BE2C (cell line): ENCODE results near the gene OR4K5.
A peak's percentile ranks its signal among the peaks of the same experiment; 100 is the strongest.
"Not testable (repeated sequence)": the region's sequence is repeated elsewhere in the genome, so short reads cannot be mapped to it uniquely, and the experiment has no call there.

Source experiments
- DNase-seq: peaks from one replicate; pipeline ENCODE4 v3.0.0-alpha.2; 2020
- H3K27me3 ChIP-seq: fragments of 250-450 bp; sonication (Bioruptor Pico); 2 replicates; pipeline ENCODE4 v1.5.1; 2020; ENCODE audit warnings: mild to moderate bottlenecking
- H3K36me3 ChIP-seq: fragments of 250-450 bp; sonication (Bioruptor Pico); 2 replicates; pipeline ENCODE4 v1.5.1; 2020; ENCODE audit warnings: mild to moderate bottlenecking
- H3K4me1 ChIP-seq: fragments of 250-450 bp; sonication (Bioruptor Pico); 2 replicates; pipeline ENCODE4 v1.5.1; 2020
- H3K4me3 ChIP-seq: 2 replicates; pipeline ENCODE4 v1.5.1; 2011; ENCODE audit warnings: low read depth, low read length
- H3K9me3 ChIP-seq: fragments of 250-450 bp; sonication (Bioruptor Pico); 2 replicates; pipeline ENCODE4 v1.5.1; 2020
- TF ChIP-seq, protein P1 (sequence below): IDR thresholded peaks from 2 replicates; pipeline ENCODE4 v1.5.1; 2012; ENCODE audit warnings: mild to moderate bottlenecking, low read depth, low read length

Gene OR4K5

GRCh38 chr14:19918553-19919264, 1.7 kb upstream of the OR4K5 start:
- Histone ChIP-seq H3K4me3 (no peak overlapping the region), H3K4me1 (no peaks in the 10 kb centered on the region), H3K9me3 (no peaks in the 10 kb centered on the region), H3K36me3 (no peaks in the 10 kb centered on the region), H3K27me3 (no peaks in the 10 kb centered on the region)
- no peak for DNase-seq
- TF ChIP-seq, protein P1, sequence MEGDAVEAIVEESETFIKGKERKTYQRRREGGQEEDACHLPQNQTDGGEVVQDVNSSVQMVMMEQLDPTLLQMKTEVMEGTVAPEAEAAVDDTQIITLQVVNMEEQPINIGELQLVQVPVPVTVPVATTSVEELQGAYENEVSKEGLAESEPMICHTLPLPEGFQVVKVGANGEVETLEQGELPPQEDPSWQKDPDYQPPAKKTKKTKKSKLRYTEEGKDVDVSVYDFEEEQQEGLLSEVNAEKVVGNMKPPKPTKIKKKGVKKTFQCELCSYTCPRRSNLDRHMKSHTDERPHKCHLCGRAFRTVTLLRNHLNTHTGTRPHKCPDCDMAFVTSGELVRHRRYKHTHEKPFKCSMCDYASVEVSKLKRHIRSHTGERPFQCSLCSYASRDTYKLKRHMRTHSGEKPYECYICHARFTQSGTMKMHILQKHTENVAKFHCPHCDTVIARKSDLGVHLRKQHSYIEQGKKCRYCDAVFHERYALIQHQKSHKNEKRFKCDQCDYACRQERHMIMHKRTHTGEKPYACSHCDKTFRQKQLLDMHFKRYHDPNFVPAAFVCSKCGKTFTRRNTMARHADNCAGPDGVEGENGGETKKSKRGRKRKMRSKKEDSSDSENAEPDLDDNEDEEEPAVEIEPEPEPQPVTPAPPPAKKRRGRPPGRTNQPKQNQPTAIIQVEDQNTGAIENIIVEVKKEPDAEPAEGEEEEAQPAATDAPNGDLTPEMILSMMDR, result no peak

GRCh38 chr14:19930617-19931016, 10.2 kb downstream of the OR4K5 start, which contains the start of gene OR4K1:
Gene OR4K1, plus strand, starts transcription at chr14:19930917. Its CDS starts 4,750 bp downstream, at chr14:19935667.
- TF ChIP-seq, protein P1, result no peak
- Histone ChIP-seq H3K36me3 (no peaks in the 10 kb centered on the region), H3K4me1 (no peaks in the 10 kb centered on the region), H3K27me3 (no peaks in the 10 kb centered on the region), H3K4me3 (no peak within 1 kb of the TSS), H3K9me3 (no peaks in the 10 kb centered on the region)
- DNase-seq, result no peak

GRCh38 chr14:19941668-19942067, 21.3 kb downstream of the OR4K5 start:
- Histone ChIP-seq H3K27me3 (no peaks in the 10 kb centered on the region), H3K4me3 (no peak overlapping the region), H3K9me3 (no peaks in the 10 kb centered on the region), H3K4me1 (no peaks in the 10 kb centered on the region), H3K36me3 (no peaks in the 10 kb centered on the region)
- no peak for DNase-seq
- TF ChIP-seq, protein P1, result no peak

DNA sequence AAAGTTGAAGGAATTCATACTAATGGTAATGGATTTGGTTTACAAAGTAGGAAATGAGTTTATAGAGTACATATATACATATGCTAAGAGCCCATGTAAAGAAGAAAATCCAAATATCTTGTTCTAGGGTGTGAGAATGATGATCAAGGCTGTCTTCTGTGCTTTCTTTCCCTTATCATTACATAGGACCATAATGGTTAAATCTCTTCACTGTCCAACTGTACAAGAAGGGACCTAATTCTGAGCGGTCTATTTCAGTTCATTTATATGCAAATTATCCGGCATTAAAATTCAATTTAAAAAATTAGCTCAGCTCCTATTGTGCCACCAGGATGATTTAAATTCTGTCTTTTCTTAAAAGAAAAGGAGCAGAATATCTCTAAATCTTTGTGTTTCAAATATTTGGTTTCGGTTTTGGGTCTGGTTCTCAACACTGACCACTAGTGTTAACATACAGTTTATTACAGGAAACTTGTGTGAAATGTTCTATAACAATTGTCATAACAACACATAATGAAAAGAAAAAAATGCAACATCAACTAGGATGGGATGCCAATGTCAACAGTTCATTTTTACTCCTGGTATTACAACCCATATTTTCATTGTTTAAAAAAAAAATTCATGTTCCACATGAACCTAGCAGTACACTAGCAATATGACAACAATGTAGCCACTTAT, 27.1 kb downstream of the OR4K5 start:
- H3K4me1 ChIP-seq, result no peaks in the 10 kb centered on the region
- 0 out of 2 replicates have a peak, but pooled peaks cover 3% of the 10 kb centered on the region for H3K27me3 ChIP-seq
- no peaks in the 10 kb centered on the region for H3K9me3 ChIP-seq
- TF ChIP-seq, protein P1, result 0 out of 2 replicates have a peak, but pooled peaks have one; percentile 7
- no peak for DNase-seq
- H3K4me3 ChIP-seq, result peak overlapping the region; percentile 12
- H3K36me3 ChIP-seq, result no peaks in the 10 kb centered on the region

DNA sequence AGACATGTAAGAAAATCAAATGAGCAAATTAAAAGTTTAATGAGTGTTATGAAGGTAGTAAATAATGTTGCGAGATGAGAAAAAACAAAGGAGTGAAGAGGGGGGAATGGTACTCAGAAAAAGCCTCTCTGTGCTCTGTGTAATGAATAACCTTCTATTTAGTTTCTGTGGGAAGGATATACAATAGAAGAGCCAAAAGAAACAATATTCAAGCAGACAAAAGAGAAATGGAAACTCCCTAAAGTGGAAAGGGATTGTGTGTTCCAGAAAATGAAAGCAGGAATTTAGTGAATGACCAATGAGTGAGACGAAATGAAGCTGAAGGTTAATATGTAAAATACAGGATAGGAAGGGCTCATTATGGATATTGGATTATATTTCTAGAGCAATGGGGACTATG, 28.8 kb downstream of the OR4K5 start:
- Histone ChIP-seq H3K27me3 (0 out of 2 replicates have a peak, but pooled peaks cover 3% of the 10 kb centered on the region), H3K36me3 (no peaks in the 10 kb centered on the region), H3K9me3 (no peaks in the 10 kb centered on the region), H3K4me3 (no peak overlapping the region), H3K4me1 (no peaks in the 10 kb centered on the region)
- TF ChIP-seq, protein P1, result no peak
- DNase-seq, result no peak

DNA sequence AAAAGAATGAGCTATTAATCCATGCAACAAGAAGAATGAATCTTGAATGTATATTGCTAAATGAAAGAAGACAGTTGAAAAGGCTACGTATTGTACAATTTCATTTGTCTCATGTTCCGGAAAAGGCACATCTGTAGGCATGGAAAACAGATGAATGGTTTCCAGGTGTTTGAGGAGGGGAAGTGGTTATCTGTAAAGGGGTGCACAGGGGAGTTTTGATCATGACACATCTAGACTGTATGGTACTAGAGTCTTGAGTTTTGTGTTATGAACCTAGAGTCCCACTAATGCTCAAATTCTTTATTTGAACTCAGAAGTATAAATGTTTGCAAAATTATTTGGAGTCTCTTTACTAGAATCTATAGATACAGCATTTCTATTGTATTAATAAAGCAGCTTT, 49.3 kb downstream of the OR4K5 start:
- not testable (repeated sequence) for H3K4me1 ChIP-seq, DNase-seq, H3K27me3 ChIP-seq, H3K4me3 ChIP-seq, H3K9me3 ChIP-seq, H3K36me3 ChIP-seq
